ENCODE data around the gene SIRT3.

DNA sequence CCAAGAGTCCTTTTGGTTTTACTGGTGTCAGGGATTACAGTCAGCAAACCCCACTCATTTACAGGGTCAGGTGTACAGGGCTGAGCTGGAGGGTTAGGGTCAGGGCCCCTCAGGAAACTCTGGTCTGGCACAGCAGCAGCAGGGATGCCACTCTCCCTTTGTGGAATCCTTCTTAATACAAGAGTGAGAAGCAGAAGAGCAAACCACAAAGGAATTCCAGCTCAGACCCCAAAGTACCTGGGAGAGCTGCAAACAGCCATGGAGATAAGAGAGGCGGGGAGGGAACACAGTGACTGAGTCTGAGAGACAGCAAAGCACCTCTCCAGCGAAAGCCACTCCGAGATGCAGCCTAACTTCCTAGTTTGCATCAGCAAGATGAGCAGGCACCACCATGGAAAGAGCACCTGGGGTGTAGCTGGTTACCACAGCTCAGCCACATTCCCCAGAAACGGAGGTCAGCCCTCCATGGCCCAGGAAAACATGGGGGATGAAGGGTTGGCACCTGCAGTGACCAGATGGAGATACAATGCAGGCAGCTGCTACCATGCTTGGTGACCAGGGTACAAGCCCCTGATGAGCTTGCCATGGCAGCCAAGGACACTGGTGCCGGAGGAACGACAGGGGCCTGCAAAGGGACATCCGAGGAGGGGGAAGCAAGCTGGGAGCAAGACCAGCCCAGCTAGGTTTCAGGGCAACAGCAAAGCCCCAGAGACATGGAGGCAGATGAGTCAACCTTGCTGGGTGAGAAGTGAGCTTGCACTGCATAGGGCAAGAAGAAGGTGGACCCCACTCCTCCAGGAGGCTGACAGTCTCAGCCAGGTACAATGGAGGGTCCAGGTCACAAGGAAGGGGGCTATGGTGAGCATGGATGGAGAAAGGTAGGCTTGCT lies 32.8 kb downstream of the SIRT3 start:
- TF ChIP-seq, protein P1, sequence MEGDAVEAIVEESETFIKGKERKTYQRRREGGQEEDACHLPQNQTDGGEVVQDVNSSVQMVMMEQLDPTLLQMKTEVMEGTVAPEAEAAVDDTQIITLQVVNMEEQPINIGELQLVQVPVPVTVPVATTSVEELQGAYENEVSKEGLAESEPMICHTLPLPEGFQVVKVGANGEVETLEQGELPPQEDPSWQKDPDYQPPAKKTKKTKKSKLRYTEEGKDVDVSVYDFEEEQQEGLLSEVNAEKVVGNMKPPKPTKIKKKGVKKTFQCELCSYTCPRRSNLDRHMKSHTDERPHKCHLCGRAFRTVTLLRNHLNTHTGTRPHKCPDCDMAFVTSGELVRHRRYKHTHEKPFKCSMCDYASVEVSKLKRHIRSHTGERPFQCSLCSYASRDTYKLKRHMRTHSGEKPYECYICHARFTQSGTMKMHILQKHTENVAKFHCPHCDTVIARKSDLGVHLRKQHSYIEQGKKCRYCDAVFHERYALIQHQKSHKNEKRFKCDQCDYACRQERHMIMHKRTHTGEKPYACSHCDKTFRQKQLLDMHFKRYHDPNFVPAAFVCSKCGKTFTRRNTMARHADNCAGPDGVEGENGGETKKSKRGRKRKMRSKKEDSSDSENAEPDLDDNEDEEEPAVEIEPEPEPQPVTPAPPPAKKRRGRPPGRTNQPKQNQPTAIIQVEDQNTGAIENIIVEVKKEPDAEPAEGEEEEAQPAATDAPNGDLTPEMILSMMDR (conservative IDR thresholded peaks at IDR 0.05 in 1 of 2, IDR thresholded peaks at IDR 0.05 in 1 of 2; ENCODE audit: extremely low read depth in 1 of 2, insufficient read depth in 1 of 2, low read depth in 1 of 2, low read length in 2 of 2), result no peak
- TF ChIP-seq EZH2 (IDR thresholded peaks at IDR 0.05; ENCODE audit: borderline replicate concordance, low read length), result no peak
